H1 (cell line): Measurements from ENCODE around the gene ARV1. TPM values are rescaled to one million over a fixed set of nuclear protein-coding genes. Genes with fewer than 3 reads are reported as not detected.

ENCODE experiments used
- CTCF ChIA-PET: fragments of 300-600 bp; sonication (Branson Sonifier 250); formaldehyde crosslinking; loops from one replicate; lab custom pipeline; 2021; ENCODE audit not compliant: partially characterized antibody; lab: Charles Lee
- POLR2A ChIA-PET: fragments of 300-600 bp; sonication (Branson Sonifier 250); formaldehyde crosslinking; loops from one replicate; lab custom pipeline; 2021; ENCODE audit warnings: inconsistent platforms; ENCODE audit not compliant: partially characterized antibody; lab: Charles Lee
- DNase-seq, 2 experiments: peaks; one replicate each; pipeline versions ENCODE4 v3.0.0 to v3.0.0-alpha.2; 2010 to 2022; ENCODE audit warnings: low spot score in 2 of 2, low read depth in 1 of 2, mixed read lengths in 1 of 2
- FAIRE-seq: peaks from 2 replicates; lab custom pipeline; 2011; peaks lifted over from hg19 to GRCh38; lab: Jason Lieb, UNC
- H2AFZ ChIP-seq: 2 replicates; pipeline ENCODE4 v1.8.1; 2012; ENCODE audit warnings: low read length, inconsistent platforms
- H2AK5ac ChIP-seq: 2 replicates; pipeline ENCODE4 v1.6.1; 2013; ENCODE audit warnings: low read depth, low read length
- H2BK120ac ChIP-seq: replicated peaks from 2 replicates; pipeline ENCODE3; 2013; ENCODE audit warnings: low read depth, low read length, inconsistent platforms
- H2BK12ac ChIP-seq: 2 replicates; pipeline ENCODE4 v1.6.1; 2013; ENCODE audit warnings: low read depth, low read length
- H2BK15ac ChIP-seq: 2 replicates; pipeline ENCODE4 v1.6.1; 2013; ENCODE audit warnings: low read length
- H2BK20ac ChIP-seq: 2 replicates; pipeline ENCODE4 v1.6.1; 2013; ENCODE audit warnings: low read length
- H2BK5ac ChIP-seq: 2 replicates; pipeline ENCODE4 v1.6.1; 2013; ENCODE audit warnings: low read depth, low read length
- H3K14ac ChIP-seq: 2 replicates; pipeline ENCODE4 v1.6.1; 2013; ENCODE audit warnings: inconsistent platforms; ENCODE audit not compliant: insufficient read length
- H3K18ac ChIP-seq: 2 replicates; pipeline ENCODE4 v1.6.1; 2013; ENCODE audit warnings: low read length; ENCODE audit errors: extremely low read depth
- H3K23ac ChIP-seq: 2 replicates; pipeline ENCODE4 v1.6.1; 2013; ENCODE audit warnings: inconsistent platforms; ENCODE audit not compliant: insufficient read length
- H3K23me2 ChIP-seq: 2 replicates; pipeline ENCODE4 v1.6.1; 2013; ENCODE audit warnings: low read depth, low read length
- H3K27ac ChIP-seq: 2 replicates; pipeline ENCODE4 v1.6.1; 2011; ENCODE audit warnings: low read depth, low read length, inconsistent platforms
- H3K27me3 ChIP-seq, 4 experiments: replicated peaks in 1 of 4; 1 replicate in 1 of 4; 2 replicates in 3 of 4; pipeline versions ENCODE4 v1.6.1 to v1.8.1; 2011 to 2013; ENCODE audit warnings: low read length in 3 of 4, mild to moderate bottlenecking in 3 of 4, inconsistent platforms in 2 of 4, mixed read lengths in 2 of 4, moderate library complexity in 1 of 4; ENCODE audit not compliant: control insufficient read depth in 3 of 4, insufficient read depth in 3 of 4; ENCODE audit errors: extremely low read depth in 1 of 4
- H3K36me3 ChIP-seq, 4 experiments: 2 replicates each; pipeline versions ENCODE4 v1.6.1 to v1.8.1; 2011 to 2013; ENCODE audit warnings: mild to moderate bottlenecking in 4 of 4, low read length in 3 of 4, moderate library complexity in 2 of 4, control low read depth in 1 of 4, inconsistent platforms in 1 of 4; ENCODE audit not compliant: insufficient read depth in 4 of 4, control insufficient read depth in 2 of 4
- H3K4ac ChIP-seq: replicated peaks from 2 replicates; pipeline ENCODE3; 2013; ENCODE audit warnings: low read length, low read depth, mixed read lengths, inconsistent platforms; ENCODE audit not compliant: insufficient read length
- H3K4me1 ChIP-seq, 4 experiments: replicated peaks in 1 of 4; 1 replicate in 1 of 4; 2 replicates in 3 of 4; pipeline versions ENCODE4 v1.6.1 to v1.8.1; 2011 to 2013; ENCODE audit warnings: low read length in 3 of 4, inconsistent platforms in 2 of 4, mixed read lengths in 1 of 4; ENCODE audit not compliant: insufficient read depth in 4 of 4, control insufficient read depth in 3 of 4
- H3K4me2 ChIP-seq, 2 experiments: 2 replicates each; pipeline versions ENCODE4 v1.6.1 to v1.8.1; 2011 to 2013; ENCODE audit warnings: low read depth in 2 of 2, low read length in 2 of 2, control low read depth in 1 of 2, inconsistent platforms in 1 of 2, mild to moderate bottlenecking in 1 of 2; ENCODE audit not compliant: insufficient read depth in 1 of 2
- H3K4me3 ChIP-seq, 4 experiments: fragments of 200-600, 300-600 bp in 1 of 4; sonication (generic), shearing (Covaris generic), sonication (Bioruptor Twin) in 1 of 4; 2 replicates each; pipeline versions ENCODE4 v1.5.1 to v1.8.1; 2011 to 2016; ENCODE audit warnings: low read length in 4 of 4, low read depth in 3 of 4, control low read depth in 2 of 4, inconsistent platforms in 2 of 4, mild to moderate bottlenecking in 2 of 4, mixed read lengths in 1 of 4, moderate library complexity in 1 of 4; ENCODE audit not compliant: insufficient read depth in 2 of 4; ENCODE audit errors: extremely low read depth in 1 of 4
- H3K56ac ChIP-seq: replicated peaks from 2 replicates; pipeline ENCODE3; 2013; ENCODE audit warnings: low read depth, mild to moderate bottlenecking, mixed read lengths, low read length, inconsistent platforms; ENCODE audit not compliant: insufficient read length
- H3K79me1 ChIP-seq: 2 replicates; pipeline ENCODE4 v1.6.1; 2013; ENCODE audit warnings: low read depth, low read length, control low read depth
- H3K79me2 ChIP-seq, 2 experiments: 2 replicates each; pipeline versions ENCODE4 v1.6.1 to v1.8.1; 2012 to 2013; ENCODE audit warnings: low read length in 2 of 2, mild to moderate bottlenecking in 2 of 2, inconsistent platforms in 1 of 2; ENCODE audit not compliant: insufficient read depth in 2 of 2, control insufficient read depth in 1 of 2
- H3K9ac ChIP-seq, 4 experiments: replicated peaks in 1 of 4; 1 replicate in 1 of 4; 2 replicates in 3 of 4; pipeline versions ENCODE4 v1.6.1 to v1.8.1; 2011 to 2013; ENCODE audit warnings: low read depth in 3 of 4, low read length in 3 of 4, control low read depth in 2 of 4, mild to moderate bottlenecking in 2 of 4, moderate library complexity in 2 of 4, inconsistent platforms in 1 of 4; ENCODE audit errors: extremely low read depth in 1 of 4
- H3K9me3 ChIP-seq, 2 experiments: 2 replicates each; pipeline versions ENCODE4 v1.6.1 to v1.8.1; 2012 to 2013; ENCODE audit warnings: mild to moderate bottlenecking in 2 of 2, moderate library complexity in 2 of 2, control low read depth in 1 of 2, inconsistent platforms in 1 of 2, low read depth in 1 of 2, low read length in 1 of 2, mixed read lengths in 1 of 2; ENCODE audit not compliant: insufficient read depth in 2 of 2
- H4K20me1 ChIP-seq, 2 experiments: replicated peaks in 1 of 2; 2 replicates each; pipeline versions ENCODE3 to v1.8.1; 2011 to 2013; ENCODE audit warnings: inconsistent platforms in 2 of 2, low read length in 2 of 2, mild to moderate bottlenecking in 1 of 2; ENCODE audit not compliant: insufficient read depth in 2 of 2, control insufficient read depth in 1 of 2
- H4K5ac ChIP-seq: 2 replicates; pipeline ENCODE4 v1.6.1; 2013; ENCODE audit warnings: low read length, low read depth, mixed read lengths, inconsistent platforms; ENCODE audit not compliant: insufficient read length
- H4K8ac ChIP-seq: 2 replicates; pipeline ENCODE4 v1.8.0; 2013; ENCODE audit warnings: mild to moderate bottlenecking, moderate library complexity, low read length, inconsistent platforms; ENCODE audit not compliant: insufficient read depth; ENCODE audit errors: extremely low read depth
- H4K91ac ChIP-seq: replicated peaks from 2 replicates; pipeline ENCODE3; 2013; ENCODE audit warnings: low read length, mixed read lengths, inconsistent platforms; ENCODE audit not compliant: insufficient read length
- BCL11A ChIP-seq, 2 experiments: IDR thresholded peaks; one replicate each; pipeline ENCODE4 v1.6.1; 2011; ENCODE audit warnings: low read depth in 2 of 2, low read length in 2 of 2, mild to moderate bottlenecking in 2 of 2
- CHD1 ChIP-seq: IDR thresholded peaks from 2 replicates; pipeline ENCODE4 v1.6.1; 2012; ENCODE audit warnings: low read depth, low read length, improper control_type of control experiment
- CHD2 ChIP-seq: IDR thresholded peaks from 2 replicates; pipeline ENCODE4 v1.6.1; 2012; ENCODE audit warnings: low read length, improper control_type of control experiment
- TEAD4 ChIP-seq: IDR thresholded peaks from 2 replicates; pipeline ENCODE4 v1.6.1; 2012; ENCODE audit warnings: low read depth, low read length, inconsistent platforms, mixed read lengths
- WGBS, 2 experiments: shearing (Covaris generic) in 1 of 2; methylation state at CpG; one replicate each; pipeline versions ENCODE4 v1.1.6 to v1.1.7; 2013 to 2015; ENCODE audit warnings: low lambda C conversion rate in 2 of 2, mixed read lengths in 2 of 2, inconsistent platforms in 1 of 2, low coverage in 1 of 2, missing lambda C conversion rate in 1 of 2; ENCODE audit not compliant: insufficient replicate concordance in 2 of 2, insufficient coverage in 1 of 2, insufficient read length in 1 of 2; ENCODE audit errors: extremely low coverage in 1 of 2, missing lambda C conversion rate in 1 of 2; 5-methylcytosine and 5-hydroxymethylcytosine counted together
- polyA plus RNA-seq, 7 experiments: library from polyadenylated mRNA; depleted of rRNA in 3 of 7; stranded (reverse) in 5 of 7; unstranded in 2 of 7; fragments of >200 nt in 5 of 7; fragments of 200-250 nt in 2 of 7; gene quantifications; 1 replicate in 5 of 7; 2 replicates in 1 of 7; 4 replicates in 1 of 7; pipeline versions ENCODE4 v1.2.1 to v1.2.3, GENCODE V29; 2011 to 2013; ENCODE audit warnings: missing spikeins in 2 of 7, mixed read lengths in 2 of 7
- total RNA-seq: library from RNA; stranded (reverse); fragmentation: NEBNext Ultra II Directional; extraction: Animal tissue kit (Norgen Biotek cat#: 25700); gene quantifications from 2 replicates; pipeline ENCODE4 v1.2.1, GENCODE V29; 2021

The ARV1 gene
- total and polyA plus RNA-seq, 2 of the 8 experiments (the other 6 are each of a cell fraction or from before 2014, with no cell fraction given) = 13.1 to 13.4 TPM

GRCh38 chr1:231020139-231020601 is 41.3 kb downstream of the ARV1 start:
- Histone ChIP-seq H3K23me2 (no peaks in the 10 kb centered on the region), H3K79me1 (no peaks in the 10 kb centered on the region), H3K14ac (no peak overlapping the region)
- TF ChIP-seq TEAD4 = peak; percentile 63; the same call in 1 of the 2 replicates
- no peak for TF ChIP-seq CHD2
- no peak for TF ChIP-seq CHD1
- no peak for TF ChIP-seq BCL11A (IDR thresholded peaks at IDR 0.05; ENCODE audit: low read depth in 2 of 2, low read length in 2 of 2)
- TF ChIP-seq, all 59 proteins: peak for 1
- no peak overlapping the region for H3K56ac ChIP-seq
- peak overlapping the region; percentile 91 for H3K4ac ChIP-seq
- H3K18ac ChIP-seq = no peak overlapping the region; the same call in 1 of the 2 replicates
- no peak overlapping the region for H2BK15ac ChIP-seq
- H3K79me2 ChIP-seq = no peaks in the 10 kb centered on the region
- DNase-seq (no peak), FAIRE-seq (no peak)
- H3K23ac ChIP-seq = no peak overlapping the region
- H3K36me3 ChIP-seq = no peaks in the 10 kb centered on the region
- H4K8ac ChIP-seq = no peak overlapping the region; the same call in 1 of the 2 replicates
- H2BK120ac ChIP-seq = no peak overlapping the region
- ChIA-PET CTCF (no interaction called here), POLR2A (no interaction called here)
- peak overlapping the region; percentile 56; the same call in 1 of the 2 replicates for H2BK5ac ChIP-seq
- peak overlapping the region; percentile 3 to 57; a peak in 2 of 4 replicates for H3K4me2 ChIP-seq
- H3K9ac ChIP-seq = no peak overlapping the region
- 85% methylated on average over 14 of the region's 14 CpGs; no CpG with 5 or more reads in 1 of the 2 experiments for WGBS, 2 experiments
- H2BK12ac ChIP-seq = peak overlapping the region; percentile 94
- H3K9me3 ChIP-seq = no peaks in the 10 kb centered on the region
- peaks cover 0 to 6% (median 2%) of the 10 kb centered on the region in 4 experiments; a peak in 3 of 7 replicates for H3K27me3 ChIP-seq
- H2BK20ac ChIP-seq = peak overlapping the region; percentile 8; the same call in 1 of the 2 replicates
- no peak overlapping the region for H3K27ac ChIP-seq
- no peak overlapping the region for H2AFZ ChIP-seq
- H4K5ac ChIP-seq = no peak overlapping the region
- H3K4me3 ChIP-seq = no peak overlapping the region
- H3K4me1 ChIP-seq = peaks cover 2 to 7% (median 6%) of the 10 kb centered on the region in 4 experiments; a peak in 5 of 7 replicates
- H2AK5ac ChIP-seq = no peak overlapping the region
- H4K20me1 ChIP-seq = peaks cover 0 to 3% of the 10 kb centered on the region in 2 experiments
- peak overlapping the region; percentile 65 for H4K91ac ChIP-seq
